Measurements from ENCODE around the gene PRLH.

PRLH gene

DNA sequence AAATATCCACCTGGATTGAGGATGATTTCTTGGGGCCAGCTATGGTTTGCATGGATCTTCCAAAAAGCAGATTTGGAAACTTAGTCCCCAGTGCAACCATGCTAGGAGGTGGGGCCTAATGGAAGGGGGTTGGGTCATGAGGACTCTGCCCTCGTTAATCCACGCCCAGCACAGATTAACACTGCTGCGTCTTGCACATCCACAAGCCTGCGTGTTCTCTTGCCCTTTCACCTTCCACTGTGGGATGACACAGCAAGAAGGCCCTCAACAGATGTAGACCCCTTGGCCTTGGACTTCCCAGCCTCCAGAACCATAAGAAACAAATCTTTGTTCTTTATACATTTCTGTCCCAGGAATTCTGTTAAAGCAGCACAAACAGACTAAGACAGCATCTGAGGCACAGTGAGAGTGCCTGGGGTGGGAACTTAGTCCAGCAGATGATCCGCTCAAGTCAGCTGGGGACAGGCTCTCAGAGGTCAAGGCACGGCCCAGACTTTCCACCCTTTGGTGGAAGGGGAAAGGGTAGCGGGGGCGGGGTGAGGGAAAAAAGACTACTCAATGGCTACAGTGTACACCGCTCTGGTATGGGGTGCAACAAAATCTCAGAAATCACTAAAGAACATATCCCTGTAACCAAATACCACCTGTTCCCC is 21.8 kb downstream of the PRLH start:
- TF ChIP-seq, protein P1, sequence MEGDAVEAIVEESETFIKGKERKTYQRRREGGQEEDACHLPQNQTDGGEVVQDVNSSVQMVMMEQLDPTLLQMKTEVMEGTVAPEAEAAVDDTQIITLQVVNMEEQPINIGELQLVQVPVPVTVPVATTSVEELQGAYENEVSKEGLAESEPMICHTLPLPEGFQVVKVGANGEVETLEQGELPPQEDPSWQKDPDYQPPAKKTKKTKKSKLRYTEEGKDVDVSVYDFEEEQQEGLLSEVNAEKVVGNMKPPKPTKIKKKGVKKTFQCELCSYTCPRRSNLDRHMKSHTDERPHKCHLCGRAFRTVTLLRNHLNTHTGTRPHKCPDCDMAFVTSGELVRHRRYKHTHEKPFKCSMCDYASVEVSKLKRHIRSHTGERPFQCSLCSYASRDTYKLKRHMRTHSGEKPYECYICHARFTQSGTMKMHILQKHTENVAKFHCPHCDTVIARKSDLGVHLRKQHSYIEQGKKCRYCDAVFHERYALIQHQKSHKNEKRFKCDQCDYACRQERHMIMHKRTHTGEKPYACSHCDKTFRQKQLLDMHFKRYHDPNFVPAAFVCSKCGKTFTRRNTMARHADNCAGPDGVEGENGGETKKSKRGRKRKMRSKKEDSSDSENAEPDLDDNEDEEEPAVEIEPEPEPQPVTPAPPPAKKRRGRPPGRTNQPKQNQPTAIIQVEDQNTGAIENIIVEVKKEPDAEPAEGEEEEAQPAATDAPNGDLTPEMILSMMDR (IDR thresholded peaks at IDR 0.05; ENCODE audit: low read depth, low read length) = no peak
- H3K4me3 ChIP-seq (ENCODE audit: low read depth, low read length) = no peak overlapping the region

GRCh38 chr2:237590272-237591140 is 24.1 kb downstream of the PRLH start, which contains the start of gene RAB17:
TSS of gene RAB17 (minus strand) at chr2:237590734. CDS start at chr2:237586154, 4,580 bp downstream.
- no peak within 1 kb of the TSS for H3K4me3 ChIP-seq (ENCODE audit: low read depth, low read length)
- TF ChIP-seq, protein P1 (IDR thresholded peaks at IDR 0.05; ENCODE audit: low read depth, low read length) = no peak

GRCh38 chr2:237591141-237591881 is 24.9 kb downstream of the PRLH start:
- H3K4me3 ChIP-seq (ENCODE audit: low read depth, low read length) = no peak overlapping the region
- TF ChIP-seq, protein P1 (IDR thresholded peaks at IDR 0.05; ENCODE audit: low read depth, low read length) = no peak

GRCh38 chr2:237592425-237592980 is 26.1 kb downstream of the PRLH start:
- TF ChIP-seq, protein P1 (IDR thresholded peaks at IDR 0.05; ENCODE audit: low read depth, low read length) = no peak
- no peak overlapping the region for H3K4me3 ChIP-seq (ENCODE audit: low read depth, low read length)

DNA sequence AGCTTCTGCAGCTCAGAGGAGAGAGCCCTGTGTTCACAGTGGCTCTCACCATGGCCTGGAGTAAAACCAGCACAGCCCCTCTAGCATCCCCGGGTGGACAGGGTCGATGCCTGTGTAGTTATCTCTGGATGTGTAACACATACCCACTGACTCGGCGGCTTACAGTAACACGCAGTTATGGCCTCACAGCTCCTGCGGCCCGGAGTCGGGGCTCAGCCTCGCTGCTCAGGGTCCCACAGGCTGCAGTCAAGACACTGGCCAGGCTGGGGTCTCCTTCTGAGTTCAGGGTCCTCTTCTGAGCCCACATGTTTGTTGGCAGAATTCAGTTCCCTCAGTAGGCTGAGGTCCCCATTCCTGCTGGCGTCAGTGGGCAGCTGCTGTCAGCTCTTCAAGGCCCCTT is 26.7 kb downstream of the PRLH start:
- TF ChIP-seq, protein P1 (IDR thresholded peaks at IDR 0.05; ENCODE audit: low read depth, low read length) = no peak
- H3K4me3 ChIP-seq (ENCODE audit: low read depth, low read length) = no peak overlapping the region

GRCh38 chr2:237593596-237594320 is 27.4 kb downstream of the PRLH start:
- TF ChIP-seq, protein P1 (IDR thresholded peaks at IDR 0.05; ENCODE audit: low read depth, low read length) = no peak
- no peak overlapping the region for H3K4me3 ChIP-seq (ENCODE audit: low read depth, low read length)
